Peyer's patch (tissue), 4 donors: Measurements from ENCODE around the gene PPM1M. TPM values are rescaled to one million over a fixed set of nuclear protein-coding genes. Genes with fewer than 3 reads are reported as not detected.

Source experiments
- DNase-seq, 3 donors: peaks; one replicate each; pipeline ENCODE4 v3.0.0-alpha.2; 2017 to 2019
- H3K27ac ChIP-seq, 4 donors: fragments of 200-600 bp; sonication (generic); one replicate each; pipeline ENCODE4 v1.5.1; 2016 to 2019
- H3K27me3 ChIP-seq, 2 donors: fragments of 200-600 bp; sonication (generic); one replicate each; pipeline ENCODE4 v1.5.1; 2019
- H3K36me3 ChIP-seq, 3 donors: fragments of 200-600 bp; sonication (generic); one replicate each; pipeline ENCODE4 v1.5.1; 2016 to 2019
- H3K4me1 ChIP-seq, 4 donors: fragments of 200-600 bp; sonication (generic); one replicate each; pipeline ENCODE4 v1.5.1; 2016 to 2019
- H3K4me3 ChIP-seq, 4 donors: fragments of 200-600 bp; sonication (generic); 1 replicate in 3 of 4; 2 replicates in 1 of 4; pipeline ENCODE4 v1.5.1; 2016 to 2019; ENCODE audit warnings: mild to moderate bottlenecking in 1 of 4
- H3K9me3 ChIP-seq, 4 donors: fragments of 200-600 bp; sonication (generic); one replicate each; pipeline ENCODE4 v1.5.1; 2016 to 2019; ENCODE audit warnings: mild to moderate bottlenecking in 1 of 4
- POLR2A ChIP-seq, 2 donors: fragments of 450-650 bp; IDR thresholded peaks; one replicate each; pipeline ENCODE4 v1.5.1; 2017; ENCODE audit warnings: antibody characterized with exemption in 2 of 2, mild to moderate bottlenecking in 2 of 2, moderate library complexity in 2 of 2
- total RNA-seq, 4 donors: library from RNA; depleted of rRNA; stranded (reverse); fragments of >200 nt; gene quantifications; one replicate each; pipeline ENCODE4 v1.1.0, GENCODE V29; 2016
- TF ChIP-seq, protein P1 (sequence below), 6 experiments: fragments of 450-650 bp in 4 of 6; fragments of 200-600 bp in 2 of 6; sonication (generic) in 1 of 6; IDR thresholded peaks; one replicate each; pipeline ENCODE4 v1.5.1; 2017 to 2019; ENCODE audit warnings: antibody characterized with exemption in 6 of 6, mild to moderate bottlenecking in 3 of 6, moderate library complexity in 1 of 6

PPM1M gene
- total RNA-seq, 4 donors from 2014 or later = 4.0 to 32.2 (median 6.7) TPM

DNA sequence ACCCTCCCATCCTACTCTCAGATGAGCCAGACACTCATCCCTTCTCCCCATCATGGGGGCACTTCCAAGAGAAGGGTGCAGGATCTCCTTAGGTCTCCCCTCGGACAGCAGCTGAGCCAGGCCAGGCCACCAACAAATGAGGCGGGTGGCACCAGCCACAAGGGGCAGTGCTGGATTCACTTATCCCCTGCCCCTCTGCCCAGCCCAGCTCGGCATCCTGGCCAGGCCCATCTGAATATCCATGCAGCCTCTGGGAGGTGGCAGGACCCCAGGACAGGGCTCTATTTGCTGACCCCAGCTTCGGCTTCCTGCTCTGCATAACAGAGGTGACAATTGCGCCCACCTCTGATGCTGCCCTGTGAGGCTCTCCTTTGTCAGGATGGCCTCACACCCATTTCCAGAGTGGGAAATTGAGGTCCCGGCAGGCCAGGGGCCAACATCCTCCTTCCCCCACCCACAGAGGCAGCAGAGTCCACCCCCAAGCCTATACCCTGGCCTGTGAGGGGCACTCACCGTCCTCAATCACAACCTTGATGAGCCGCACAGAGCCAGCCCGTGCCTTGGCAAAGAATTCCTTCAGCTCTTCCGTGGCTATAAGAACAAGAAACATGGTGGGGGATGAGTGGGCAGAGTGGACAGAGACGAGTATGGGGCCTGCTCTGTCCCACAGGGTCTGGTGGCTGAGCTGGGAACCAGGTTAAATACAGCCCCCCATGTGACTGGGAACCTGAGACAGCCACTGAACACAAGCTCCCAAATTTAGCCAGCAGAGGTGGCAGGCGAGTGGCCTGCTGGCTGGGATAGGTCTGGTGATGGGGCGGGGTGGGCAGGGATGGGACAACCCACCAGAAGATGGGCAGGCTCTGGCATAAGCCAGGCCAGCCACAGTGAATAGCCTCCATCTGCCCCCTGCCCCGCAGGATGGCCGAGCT is 10.8 kb upstream of the PPM1M start:
- no peak overlapping the region for H3K4me3 ChIP-seq
- H3K27ac ChIP-seq = no peak overlapping the region
- peak in 1 of 3 donors; percentile 41 for DNase-seq
- peaks cover 0 to 48% (median 3%) of the 10 kb centered on the region in 3 donors for H3K36me3 ChIP-seq
- H3K4me1 ChIP-seq = peaks cover 0 to 41% (median 17%) of the 10 kb centered on the region in 4 donors
- no peaks in the 10 kb centered on the region for H3K9me3 ChIP-seq
- no peaks in the 10 kb centered on the region for H3K27me3 ChIP-seq
- TF ChIP-seq POLR2A (IDR thresholded peaks at IDR 0.05) = no peak
- TF ChIP-seq, protein P1, sequence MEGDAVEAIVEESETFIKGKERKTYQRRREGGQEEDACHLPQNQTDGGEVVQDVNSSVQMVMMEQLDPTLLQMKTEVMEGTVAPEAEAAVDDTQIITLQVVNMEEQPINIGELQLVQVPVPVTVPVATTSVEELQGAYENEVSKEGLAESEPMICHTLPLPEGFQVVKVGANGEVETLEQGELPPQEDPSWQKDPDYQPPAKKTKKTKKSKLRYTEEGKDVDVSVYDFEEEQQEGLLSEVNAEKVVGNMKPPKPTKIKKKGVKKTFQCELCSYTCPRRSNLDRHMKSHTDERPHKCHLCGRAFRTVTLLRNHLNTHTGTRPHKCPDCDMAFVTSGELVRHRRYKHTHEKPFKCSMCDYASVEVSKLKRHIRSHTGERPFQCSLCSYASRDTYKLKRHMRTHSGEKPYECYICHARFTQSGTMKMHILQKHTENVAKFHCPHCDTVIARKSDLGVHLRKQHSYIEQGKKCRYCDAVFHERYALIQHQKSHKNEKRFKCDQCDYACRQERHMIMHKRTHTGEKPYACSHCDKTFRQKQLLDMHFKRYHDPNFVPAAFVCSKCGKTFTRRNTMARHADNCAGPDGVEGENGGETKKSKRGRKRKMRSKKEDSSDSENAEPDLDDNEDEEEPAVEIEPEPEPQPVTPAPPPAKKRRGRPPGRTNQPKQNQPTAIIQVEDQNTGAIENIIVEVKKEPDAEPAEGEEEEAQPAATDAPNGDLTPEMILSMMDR (IDR thresholded peaks at IDR 0.05) = no peak

DNA sequence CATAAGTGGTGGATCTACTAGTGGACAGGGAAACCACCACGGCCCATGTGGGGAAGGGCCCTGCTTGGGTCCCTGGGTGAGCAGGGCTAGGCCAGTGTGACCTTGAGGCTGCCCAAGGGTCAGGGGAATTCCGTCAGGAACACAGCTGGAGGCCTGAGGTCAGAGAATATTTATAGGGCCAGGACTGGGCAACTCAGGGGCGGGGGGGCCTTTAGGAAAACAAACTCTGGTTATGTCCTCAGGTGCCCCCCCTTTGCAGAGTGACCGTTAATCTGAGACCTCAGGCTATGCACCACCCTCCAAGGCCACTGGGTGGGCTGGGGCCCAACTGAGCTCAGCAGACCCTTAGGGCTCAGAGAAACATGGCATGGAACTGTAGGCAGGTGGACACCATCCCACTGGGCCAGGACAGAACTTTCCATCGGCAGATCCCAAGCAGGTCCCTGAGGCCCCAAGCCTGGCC is 9.1 kb upstream of the PPM1M start:
- DNase-seq = peak in 1 of 3 donors; percentile 33
- Histone ChIP-seq H3K9me3 (no peaks in the 10 kb centered on the region), H3K27ac (no peak overlapping the region), H3K27me3 (no peaks in the 10 kb centered on the region), H3K4me3 (no peak overlapping the region), H3K36me3 (peaks cover 0 to 31% (median 0%) of the 10 kb centered on the region in 3 donors), H3K4me1 (peaks cover 0 to 51% (median 18%) of the 10 kb centered on the region in 4 donors)
- TF ChIP-seq, protein P1 (IDR thresholded peaks at IDR 0.05) = no peak
- no peak for TF ChIP-seq POLR2A (IDR thresholded peaks at IDR 0.05)

DNA sequence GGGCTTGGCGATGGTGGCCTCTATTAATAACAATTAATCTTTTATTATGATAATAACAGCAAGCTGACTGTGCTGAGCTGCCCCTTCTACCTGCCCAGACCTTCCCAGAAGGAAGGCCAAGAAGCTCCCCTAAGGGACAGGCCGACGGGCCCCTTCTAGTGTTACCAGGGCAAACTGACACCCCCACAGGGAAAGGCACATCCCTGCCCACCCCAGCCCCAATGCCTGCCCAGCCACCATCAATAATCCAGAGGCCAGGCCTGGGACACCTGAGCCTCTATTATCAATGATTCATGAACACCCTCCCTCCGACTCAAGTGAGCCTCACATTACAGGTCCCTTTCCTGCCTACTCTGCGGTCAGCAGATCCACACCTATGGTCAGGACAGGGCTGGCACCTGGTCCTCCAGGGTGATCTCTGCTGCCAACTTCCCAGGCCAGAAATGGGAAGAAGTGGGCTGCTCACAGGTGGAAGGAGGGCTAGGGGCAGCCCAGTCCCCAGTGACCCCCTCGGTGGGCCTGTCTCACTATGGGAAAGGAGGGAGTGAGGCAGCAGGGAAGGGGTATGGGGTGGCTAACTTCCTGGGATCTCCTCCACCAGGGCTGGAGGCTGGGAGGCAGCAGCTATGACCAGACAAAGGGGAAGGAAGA is 8.4 kb upstream of the PPM1M start:
- peak overlapping the region in 3 of 4 donors; percentile 88 to 94 (median 93) for H3K4me3 ChIP-seq
- H3K36me3 ChIP-seq = peaks cover 0 to 26% (median 0%) of the 10 kb centered on the region in 3 donors
- H3K27me3 ChIP-seq = no peaks in the 10 kb centered on the region
- DNase-seq = peak in 1 of 3 donors; percentile 31
- peak overlapping the region; percentile 83 to 99 (median 92) for H3K27ac ChIP-seq
- H3K4me1 ChIP-seq = peaks cover 0 to 46% (median 15%) of the 10 kb centered on the region in 4 donors
- no peaks in the 10 kb centered on the region for H3K9me3 ChIP-seq
- no peak for TF ChIP-seq POLR2A (IDR thresholded peaks at IDR 0.05)
- TF ChIP-seq, protein P1 (IDR thresholded peaks at IDR 0.05) = no peak

DNA sequence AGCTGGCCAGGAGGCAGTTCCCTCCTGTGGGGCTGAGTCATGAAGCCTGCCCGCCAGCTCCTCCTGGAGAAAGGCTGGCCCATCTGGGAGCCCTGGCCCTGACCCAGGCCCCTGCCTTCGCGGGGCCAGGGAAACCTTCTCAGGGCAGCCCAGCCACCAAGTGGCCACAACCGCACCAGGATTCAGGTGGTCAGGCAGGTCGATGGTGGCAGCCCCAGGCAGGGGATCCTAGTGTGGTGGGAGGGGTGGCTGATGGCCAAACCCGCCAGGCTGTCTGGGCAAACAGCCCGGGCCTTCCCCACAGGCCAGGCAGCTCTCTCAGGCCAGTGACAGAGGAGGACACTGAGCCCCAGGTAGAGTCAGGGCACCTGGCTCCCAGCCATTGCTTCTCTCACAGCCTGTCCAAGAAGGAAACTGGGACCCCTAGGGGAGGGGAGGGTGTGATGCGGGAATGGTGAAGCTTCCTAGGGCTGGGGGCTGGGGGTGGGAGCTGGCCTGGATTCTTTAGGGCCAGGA is 7.8 kb upstream of the PPM1M start:
- Histone ChIP-seq H3K9me3 (no peaks in the 10 kb centered on the region), H3K4me1 (peaks cover 0 to 46% (median 14%) of the 10 kb centered on the region in 4 donors)
- peak; percentile 43 to 79 (median 67) for DNase-seq

GRCh38 chr3:52238193-52238760 is 7.3 kb upstream of the PPM1M start:
- peak in 2 of 3 donors; percentile 48 for DNase-seq
- H3K36me3 ChIP-seq = peaks cover 0 to 16% (median 0%) of the 10 kb centered on the region in 3 donors
- no peaks in the 10 kb centered on the region for H3K27me3 ChIP-seq
- H3K4me1 ChIP-seq = peaks cover 0 to 46% (median 14%) of the 10 kb centered on the region in 4 donors
- peak overlapping the region; percentile 88 to 94 (median 91) for H3K4me3 ChIP-seq
- H3K9me3 ChIP-seq = no peaks in the 10 kb centered on the region
- H3K27ac ChIP-seq = peak overlapping the region; percentile 83 to 99 (median 92)
- TF ChIP-seq, protein P1 (IDR thresholded peaks at IDR 0.05) = no peak
- TF ChIP-seq POLR2A (IDR thresholded peaks at IDR 0.05) = no peak

More for the DNA sequence above, 7.8 kb upstream of the PPM1M start:
- peak overlapping the region; percentile 88 to 94 (median 91) for H3K4me3 ChIP-seq
- H3K27ac ChIP-seq = peak overlapping the region; percentile 83 to 99 (median 92)
- no peak for TF ChIP-seq POLR2A (IDR thresholded peaks at IDR 0.05)
- peaks cover 0 to 21% (median 0%) of the 10 kb centered on the region in 3 donors for H3K36me3 ChIP-seq
- H3K27me3 ChIP-seq = no peaks in the 10 kb centered on the region
